Inflammatory macrophage treated with lipopolysaccharide for 1 hour (primary cell): ENCODE measurements around the gene SRGAP2C.
"Not testable (repeated sequence)": the region's sequence is repeated elsewhere in the genome, so short reads cannot be mapped to it uniquely, and the experiment has no call there.

Experiments used
- DNase-seq, 2 donors: peaks; one replicate each; pipeline ENCODE4 v3.0.0-alpha.2; 2020 to 2022

The SRGAP2C gene

DNA sequence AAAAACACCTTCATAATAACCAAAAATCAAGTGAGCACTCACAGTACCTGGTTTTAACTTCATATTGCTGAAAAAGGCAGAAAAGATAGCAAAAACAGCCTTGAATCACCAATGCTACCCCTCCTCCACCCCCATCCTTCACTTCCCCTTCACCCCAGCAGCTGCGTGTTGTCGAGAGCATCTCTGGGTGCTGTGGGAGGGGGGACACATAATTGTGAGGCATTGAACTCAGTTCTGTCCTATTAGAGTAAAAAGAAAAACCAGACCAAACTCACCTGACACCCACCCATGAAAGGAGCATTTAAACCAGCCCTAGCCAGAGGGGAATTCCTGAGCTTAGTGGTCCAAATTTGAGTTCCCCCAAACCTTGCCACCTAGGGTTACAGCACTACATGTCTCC lies 248.7 kb downstream of the SRGAP2C start:
- not testable (repeated sequence) for DNase-seq

- not testable (repeated sequence) for DNase-seq
Observed at GRCh38 chr1:121438862-121439261, 254.1 kb downstream of the SRGAP2C start.

DNA sequence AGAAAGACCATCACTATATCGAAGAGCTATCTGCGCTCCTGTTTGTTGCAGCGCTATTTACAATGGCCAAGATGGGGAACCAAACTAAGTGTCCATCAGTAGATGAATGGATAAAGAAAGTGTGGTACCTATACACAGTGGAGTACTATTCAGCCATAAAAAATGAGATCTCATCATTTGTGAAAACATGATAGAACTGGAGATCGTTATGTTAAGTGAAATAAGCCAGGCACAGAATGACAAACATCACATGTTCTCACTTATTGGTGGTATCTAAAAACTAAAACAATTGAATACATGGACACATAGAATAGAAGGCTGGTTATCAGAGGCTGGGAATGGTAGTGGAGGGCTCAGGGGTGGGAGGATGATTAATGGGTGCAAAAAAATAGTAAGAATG lies 256.2 kb downstream of the SRGAP2C start:
- no peak for DNase-seq
